ENCODE results near the gene PXDC1.
"Not testable (repeated sequence)": the region's sequence is repeated elsewhere in the genome, so short reads cannot be mapped to it uniquely, and the experiment has no call there.

PXDC1 gene

DNA sequence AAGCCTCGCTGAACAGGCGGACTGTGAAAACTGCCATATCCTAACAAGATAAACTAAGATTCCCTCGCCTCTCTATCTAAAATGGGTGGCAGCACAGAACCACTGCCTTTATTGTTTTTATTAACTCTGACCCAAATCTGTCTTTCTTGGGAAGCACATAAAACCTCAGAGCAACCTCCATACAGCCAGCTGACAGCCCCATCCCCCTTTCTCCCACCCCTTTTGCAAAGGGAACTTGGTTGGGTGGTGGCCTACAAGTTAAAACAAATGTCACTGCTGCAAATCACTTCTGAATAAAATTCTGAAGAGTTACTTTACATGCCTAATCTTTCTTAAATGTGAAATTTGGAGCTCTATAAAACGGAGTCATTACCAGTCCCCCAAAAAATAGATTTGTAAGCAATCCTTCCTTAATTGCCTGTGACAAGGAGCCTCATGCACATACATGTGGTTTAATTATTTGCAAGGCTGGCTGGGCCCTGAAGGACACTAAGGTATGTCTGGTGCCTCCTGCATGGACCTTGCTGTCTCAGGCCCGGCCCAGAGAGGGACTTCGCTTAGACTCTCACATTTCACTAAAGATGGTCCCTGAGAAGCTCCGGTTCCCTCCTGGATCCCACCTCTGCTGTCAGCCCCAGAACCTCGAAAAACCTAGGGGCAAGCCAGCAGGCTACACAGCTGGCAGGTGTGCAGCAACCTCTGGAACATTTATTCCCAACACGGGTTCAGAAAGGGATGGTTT, 21.7 kb downstream of the PXDC1 start:
- no peak for DNase-seq

DNA sequence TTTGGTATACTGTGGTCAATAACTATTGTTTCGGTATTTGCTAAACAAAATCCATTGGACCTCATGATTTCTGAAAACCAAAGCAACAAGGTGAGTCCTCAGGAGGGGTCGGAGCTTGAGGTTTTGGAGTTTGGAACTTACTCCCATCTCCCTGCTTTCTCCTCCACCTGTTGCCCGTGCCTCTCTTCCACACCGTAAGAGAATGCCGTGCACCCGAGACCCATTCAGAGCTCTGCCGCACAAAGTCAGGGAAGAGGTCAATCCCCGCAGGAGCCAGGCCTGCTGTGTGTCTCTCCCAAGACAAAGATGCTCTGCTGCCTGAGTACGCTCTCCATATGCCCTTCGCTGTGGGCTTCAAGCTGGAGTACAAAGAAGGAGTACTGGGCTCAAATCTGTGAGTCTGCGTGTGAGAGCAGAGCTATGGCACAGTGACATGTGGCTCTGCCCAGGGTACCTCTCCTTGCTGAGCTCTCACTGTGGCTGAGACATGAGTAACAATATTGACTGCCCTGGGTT, 23.9 kb downstream of the PXDC1 start:
- no peak for DNase-seq

DNA sequence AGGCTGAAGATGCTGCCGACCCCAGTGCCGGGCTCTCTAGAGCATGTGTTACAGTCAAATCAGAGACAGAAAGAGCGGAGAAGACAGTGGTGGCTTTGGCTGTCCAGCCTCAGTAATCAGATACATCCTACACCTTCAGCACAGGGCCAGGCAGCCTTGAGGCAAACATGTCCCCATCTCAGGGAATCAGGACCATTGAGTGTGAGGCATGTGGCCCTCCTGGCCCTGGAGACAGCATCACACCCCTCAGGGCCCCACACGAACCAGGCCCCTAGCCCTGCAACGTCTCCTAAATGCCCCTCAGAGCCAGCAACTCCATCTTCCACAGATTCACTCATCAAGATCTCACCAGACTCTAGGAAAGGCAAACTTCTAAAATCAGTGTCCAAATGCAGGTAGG, 24.5 kb downstream of the PXDC1 start:
- no peak for DNase-seq

DNA sequence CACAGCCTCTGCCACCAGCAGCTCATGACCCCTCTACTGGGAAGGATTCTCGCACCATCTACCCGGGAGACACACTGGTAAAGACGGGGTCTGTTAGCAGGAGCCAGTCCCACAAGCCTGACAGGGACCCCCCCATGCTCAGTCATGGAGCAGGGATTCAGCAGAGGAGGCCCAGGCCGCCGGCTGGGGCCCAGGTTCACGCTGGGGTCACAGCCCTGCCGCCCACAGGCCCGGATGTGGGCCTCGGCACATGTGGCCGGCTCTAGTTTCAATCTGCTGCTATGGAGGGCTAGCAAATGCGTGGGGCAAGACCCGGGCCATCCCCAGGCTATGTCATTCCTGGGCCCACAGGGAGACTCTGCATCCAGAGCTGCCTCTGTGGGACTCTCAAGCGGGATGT, 25.1 kb downstream of the PXDC1 start:
- DNase-seq, result no peak

DNA sequence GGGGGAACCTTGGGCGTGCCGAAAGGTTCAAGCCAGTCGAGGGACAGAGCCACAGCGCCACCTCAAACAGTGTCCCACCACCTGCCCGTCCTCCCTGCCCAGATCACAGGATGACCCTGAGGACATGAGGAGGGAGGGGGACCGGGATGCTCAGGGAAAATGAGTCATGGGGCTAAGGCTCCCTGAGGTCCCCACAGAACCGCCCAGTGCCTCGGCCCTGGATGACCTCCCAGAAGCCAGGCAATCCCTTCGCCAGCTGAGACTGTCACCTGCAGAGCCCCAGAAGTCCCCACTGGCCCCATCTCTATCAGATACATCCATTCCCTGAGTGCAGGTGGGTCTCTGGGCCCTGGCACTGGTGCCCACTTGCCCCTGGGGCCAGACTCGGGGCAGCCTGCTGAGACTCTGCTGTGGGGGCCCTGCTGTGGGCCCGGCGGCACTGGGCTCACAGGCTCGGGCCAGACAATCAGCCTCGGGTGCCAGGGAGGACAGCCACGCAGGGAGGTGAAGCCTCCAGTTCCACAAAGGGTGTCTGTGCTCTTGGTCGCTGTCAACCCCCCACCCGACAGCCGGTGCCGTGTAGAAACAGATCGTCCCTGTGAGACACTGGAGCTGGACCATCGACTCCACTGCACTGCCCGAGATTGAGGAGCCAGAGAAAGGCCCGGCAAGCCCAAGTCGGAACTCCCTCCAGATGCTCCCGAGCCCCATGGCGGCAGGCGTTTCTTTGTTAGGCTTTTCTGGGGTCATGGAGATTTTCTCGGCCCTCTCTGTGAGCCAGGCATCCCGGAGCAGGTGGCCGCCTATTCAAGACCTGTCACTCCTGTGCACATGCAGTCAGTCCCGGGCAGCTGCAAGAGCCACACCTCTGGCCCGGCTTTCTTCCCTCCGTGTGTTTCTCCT, 26.1 kb downstream of the PXDC1 start:
- DNase-seq, result no peak

DNA sequence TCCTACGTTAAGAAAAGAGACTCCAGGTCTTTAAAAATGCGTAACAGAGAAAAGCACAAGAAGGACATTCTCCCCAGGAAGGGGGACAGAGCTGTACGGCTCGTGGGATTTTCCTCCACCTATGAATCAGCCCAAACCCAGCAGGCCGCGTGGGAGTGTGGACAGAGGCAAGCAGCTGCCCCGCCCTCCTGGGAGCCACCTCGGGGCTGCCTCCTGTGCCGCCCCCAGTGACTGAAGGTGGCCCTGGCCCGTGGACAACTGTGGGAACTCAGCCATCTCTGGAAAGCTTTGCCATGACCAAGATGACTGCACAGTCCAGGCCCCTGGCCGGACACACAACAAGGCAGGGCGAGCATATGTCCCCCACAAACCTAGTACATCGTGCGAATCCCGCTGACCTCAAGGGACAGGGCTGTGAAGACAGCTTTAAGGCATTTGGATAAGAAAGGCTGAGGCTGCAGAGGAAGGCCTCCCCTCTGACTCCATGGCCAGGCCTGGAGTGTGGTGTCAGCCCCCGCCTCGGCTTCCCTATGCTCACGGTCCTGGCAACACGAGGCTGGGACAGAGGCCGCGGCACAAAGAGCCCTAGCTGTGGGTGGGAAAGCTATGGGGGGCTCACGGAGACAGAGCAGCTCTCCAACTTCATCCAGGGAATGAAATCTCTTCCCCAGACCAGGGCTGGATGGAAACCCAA, 26.9 kb downstream of the PXDC1 start:
- no peak for DNase-seq

DNA sequence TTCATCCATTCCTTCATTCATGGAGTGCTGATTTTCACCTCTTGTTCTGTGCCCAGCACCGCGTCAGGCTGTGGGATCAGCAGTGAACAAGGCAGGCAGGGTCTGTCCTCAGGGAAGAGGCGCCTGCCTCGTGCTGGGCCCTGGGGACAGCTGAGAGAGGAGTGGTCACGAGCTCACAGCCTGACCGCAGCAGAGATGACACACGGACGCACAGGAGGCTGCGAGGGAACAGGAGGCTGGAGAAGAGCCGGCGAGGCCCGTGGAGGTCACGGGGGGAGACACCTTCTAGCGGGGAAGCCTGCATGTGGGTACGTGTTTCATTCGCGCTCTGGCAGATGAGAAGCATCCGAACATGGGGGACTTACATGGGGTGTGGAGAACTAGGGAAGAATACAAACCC, 27.5 kb downstream of the PXDC1 start:
- DNase-seq, result no peak

DNA sequence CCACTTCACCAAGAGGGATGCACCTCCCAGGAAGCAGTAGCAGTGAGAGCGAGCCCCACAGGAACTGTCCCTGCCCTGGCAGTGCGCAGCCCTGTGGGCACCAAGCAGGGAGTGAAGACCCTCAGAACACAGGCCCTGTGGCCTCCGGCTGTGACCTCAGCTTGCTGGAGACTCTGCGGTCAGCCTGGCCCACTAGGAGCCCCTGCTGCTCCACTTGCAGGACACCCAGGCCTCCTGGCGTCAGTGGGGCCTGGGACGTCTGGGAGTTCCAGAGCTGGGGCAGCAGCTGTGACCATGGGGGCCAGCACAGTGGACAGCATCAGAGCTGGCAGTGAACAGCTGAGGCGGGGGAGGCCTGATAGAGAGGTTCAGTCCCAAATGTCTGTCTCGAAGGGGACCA, 28.3 kb downstream of the PXDC1 start:
- DNase-seq, result no peak

DNA sequence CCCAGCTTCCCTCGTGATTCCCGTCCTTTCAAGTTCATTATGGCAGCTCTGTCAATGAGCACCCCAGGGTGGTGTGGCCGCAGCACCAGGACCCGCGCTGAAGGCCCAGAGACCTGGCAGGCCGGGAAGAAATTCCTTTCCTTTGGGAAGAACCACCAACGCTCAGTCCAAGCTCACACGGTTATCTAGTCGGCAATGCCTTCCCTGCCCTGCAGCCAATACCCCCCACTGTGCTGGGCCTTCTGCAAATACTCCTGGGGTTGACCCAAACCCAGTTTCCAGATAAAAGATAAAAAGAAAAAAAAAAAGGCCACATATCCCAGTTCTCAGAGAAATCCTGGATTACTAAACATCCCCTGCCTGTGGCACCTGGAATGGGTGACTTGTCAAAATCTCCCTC, 28.7 kb downstream of the PXDC1 start:
- no peak for DNase-seq

DNA sequence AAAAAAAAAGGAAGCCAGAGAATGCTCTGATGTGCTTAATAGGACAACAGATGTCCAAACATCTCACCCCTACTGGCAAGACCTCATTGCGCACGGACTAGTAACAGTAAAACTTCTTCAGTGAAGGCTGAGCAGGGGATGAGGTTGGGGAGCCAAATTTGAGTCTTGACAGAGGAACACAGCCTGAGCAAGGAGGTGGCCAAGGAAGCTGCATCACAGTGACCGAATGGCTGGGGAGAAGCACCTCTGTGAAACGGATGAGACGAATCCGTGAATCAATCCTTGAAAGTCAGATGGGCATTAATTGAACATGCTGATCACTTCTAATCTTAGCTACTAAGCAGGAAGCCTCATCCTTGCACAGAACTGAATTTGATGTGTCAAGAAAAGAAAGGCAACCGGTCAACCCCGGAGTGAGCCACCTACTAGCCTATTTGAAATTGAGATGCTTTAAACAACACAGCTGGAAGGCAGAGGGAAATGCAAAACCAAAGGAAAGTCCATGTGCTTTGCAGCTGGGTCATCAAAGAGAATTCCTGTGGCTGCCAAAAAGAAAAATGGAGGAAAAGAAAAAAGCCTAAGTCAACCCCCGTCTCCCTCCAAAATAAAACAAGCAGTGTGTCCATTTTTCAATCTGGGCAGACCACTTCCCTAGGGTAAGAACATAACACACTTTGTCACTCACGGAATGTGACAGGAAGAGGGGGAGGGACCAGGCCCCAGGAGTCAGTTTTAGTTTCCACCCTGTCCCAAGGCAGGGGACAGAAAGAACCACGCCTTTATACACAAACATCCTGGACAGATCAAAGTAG, 29.5 kb downstream of the PXDC1 start:
- peak; percentile 58 for DNase-seq

DNA sequence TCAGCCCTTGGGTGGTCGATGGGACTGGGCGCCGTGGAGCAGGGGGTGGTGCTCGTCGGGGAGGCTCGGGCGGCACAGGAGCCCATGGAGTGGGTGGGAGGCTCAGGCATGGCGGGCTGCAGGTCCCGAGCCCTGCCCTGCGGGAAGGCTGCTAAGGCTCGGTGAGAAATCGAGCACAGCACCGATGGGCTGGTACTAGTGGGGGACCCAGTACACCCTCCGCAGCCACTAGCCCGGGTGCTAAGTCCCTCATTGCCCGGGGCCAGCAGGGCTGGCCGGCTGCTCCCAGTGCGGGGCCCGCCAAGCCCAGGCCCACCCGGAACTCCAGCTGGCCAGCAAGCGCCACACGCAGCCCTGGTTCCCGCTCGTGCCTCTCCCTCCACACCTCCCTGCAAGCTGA, 30.7 kb downstream of the PXDC1 start:
- DNase-seq, result not testable (repeated sequence)

DNA sequence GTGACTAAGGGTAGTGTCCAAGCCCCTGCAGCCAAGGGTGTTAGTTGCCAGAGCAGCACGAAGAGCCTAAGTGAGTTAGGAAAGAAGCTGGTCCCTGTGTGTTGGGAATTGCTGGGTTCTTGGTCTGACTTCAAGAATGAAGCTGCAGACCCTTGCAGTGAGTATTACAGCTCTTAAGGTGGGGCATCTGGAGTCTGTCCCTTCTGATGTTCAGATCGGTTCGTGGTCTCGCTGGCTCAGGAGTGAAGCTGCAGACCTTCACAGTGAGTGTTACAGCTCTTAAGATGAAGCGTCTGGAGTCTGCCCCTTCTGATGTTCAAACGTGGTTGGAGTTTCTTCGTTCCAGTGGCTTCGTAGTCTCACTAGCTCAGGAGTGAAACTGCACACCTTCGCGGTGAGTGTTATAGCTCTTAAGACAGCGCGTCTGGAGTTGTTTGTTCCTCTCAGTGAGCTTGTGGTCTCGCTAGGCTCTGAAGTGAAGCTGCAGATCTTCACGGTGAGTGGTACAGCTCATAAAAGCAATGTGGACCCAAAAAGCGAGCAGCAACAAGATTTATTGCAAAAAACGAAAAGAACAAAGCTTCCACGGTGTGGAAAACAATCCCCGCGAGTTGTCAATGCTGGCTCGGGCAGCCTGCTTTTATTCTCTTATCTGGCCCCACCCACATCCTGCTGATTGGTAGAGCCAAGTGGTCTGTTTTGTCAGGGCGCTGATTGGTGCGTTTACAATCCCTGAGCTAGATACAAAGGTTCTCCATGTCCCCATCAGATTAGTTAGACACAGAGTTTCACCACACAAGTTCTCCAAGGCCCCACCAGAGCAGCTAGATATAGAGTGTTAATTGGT, 31.8 kb downstream of the PXDC1 start:
- no peak for DNase-seq

DNA sequence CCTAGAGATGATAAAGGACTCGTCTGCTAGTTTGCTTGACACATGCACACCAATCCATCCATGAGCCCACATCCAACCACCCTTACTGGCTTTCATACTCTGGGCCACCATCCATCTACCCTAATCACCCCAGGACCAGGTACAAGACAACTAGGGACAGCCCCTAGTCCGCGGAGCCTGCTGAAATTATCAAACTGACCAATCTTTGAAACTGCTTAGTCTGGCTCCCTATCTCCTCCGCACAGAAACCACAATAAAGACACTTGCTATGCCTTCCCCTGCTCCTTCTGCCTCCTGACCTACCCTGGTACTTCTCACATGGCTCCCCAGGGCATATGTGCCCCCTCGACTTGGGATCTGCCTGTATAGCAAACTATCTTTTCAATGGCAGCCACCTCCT, 33.1 kb downstream of the PXDC1 start:
- no peak for DNase-seq

DNA sequence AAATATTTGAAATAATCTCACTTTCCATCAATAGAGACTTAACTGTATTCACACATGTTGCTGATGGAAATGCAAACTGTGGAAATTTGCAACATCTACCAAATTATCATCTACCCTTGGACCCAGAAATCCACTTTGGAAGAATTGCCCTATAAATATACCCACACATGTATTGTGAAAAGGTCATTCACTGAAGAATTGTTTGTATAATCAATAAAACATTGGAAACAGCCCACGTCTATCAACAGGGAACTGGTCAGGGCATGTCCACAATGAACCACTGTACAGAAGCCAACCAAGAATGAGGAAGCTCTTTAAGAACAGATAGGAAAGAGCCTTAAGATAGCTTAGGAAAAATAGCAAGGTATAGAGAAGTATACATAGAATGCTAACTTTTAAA, 36.2 kb downstream of the PXDC1 start:
- no peak for DNase-seq

DNA sequence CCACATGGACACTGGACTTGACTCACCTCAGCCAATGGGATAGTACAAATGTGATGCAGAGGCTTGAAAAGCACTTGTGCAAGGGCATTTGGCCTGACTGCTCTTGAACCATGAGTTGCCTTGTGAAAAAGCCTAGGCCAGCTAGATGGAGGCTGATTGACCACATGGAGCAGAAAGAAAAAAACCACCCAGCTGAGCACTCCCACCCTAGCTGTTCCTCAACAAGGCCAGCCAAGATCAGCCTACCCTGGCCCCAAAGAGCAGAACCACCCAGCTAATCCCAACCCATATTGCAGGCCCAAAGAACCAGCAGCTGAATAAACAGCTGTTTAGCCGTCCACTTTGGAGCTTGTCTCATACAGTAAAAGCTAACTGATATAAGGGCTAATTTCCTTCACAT, 36.7 kb downstream of the PXDC1 start:
- no peak for DNase-seq

DNA sequence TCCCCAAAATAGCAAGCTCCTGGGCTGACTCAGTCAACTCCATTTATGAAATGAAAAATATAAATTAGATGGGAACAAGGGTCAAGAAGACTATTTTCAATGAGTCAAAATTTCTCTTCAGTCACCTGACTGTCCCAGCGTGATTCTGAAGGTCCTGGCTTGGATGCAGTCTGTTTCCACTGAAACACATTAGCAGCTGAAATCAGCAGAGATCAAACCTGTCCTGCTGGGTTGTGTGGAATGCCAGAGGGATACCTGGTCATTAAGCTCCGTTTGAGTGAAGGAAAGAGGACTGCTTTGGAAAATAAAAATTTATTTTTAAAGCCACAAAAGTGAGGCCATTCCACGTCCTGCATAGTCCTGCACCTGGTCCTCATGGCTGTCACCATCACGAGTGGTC, 37.4 kb downstream of the PXDC1 start:
- DNase-seq, result no peak

DNA sequence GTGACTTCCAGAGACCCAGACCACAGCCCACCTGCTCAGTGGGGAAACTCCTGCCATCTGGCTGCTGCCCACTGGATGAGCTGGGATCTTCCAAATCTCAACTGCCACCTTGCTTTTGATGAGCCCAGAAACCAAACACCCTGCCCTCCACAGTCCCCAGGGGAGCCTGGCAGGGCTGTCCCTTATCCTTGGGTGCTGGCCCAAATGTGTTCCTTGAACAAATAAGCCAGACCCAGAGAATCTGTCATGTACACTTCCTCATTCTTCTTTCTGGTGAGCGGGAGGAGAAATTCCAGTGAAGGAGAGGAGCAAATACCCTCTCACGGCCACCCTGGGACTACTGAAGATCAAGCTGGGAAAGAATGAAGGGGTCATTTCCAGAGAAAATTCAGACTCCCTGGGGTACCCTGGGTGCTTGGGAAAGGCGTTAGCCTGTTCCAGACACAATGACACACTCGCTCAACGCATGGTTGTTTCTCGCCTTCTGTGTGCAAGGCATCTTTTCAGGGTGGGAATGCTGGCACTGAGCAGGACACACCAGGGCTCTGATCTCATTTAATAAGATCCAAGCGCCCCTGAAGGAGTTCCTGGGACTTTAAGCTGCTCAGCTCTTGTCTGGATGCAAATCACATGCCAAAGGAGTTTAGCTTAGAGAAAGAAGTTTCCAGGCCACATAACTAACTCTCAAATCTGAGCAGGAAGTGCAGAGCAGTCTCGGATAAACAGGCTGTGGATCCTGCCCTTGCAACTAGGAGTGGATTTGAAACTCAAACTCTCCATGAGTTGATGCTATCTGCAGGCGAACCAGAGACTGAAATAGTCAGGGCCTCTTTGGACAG, 38.5 kb downstream of the PXDC1 start:
- no peak for DNase-seq

DNA sequence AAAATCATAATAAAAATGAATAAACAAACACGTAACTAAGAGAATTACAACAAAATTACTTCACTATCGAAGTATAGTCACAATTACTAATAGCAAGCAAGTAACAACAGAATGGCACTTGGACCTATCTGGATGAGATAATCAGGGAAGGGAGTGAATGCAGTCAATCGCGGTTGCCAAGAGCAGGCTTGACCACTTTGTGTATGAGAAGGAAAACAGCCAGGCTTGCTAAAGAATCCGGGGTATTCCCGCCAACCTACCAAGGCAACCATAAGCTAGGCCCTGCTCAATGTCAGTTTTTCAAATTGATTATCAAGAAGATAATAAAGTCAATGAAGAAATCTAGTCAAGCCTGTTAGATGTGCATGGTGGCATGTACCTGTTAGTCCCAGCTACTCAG, 39.7 kb downstream of the PXDC1 start:
- no peak for DNase-seq

DNA sequence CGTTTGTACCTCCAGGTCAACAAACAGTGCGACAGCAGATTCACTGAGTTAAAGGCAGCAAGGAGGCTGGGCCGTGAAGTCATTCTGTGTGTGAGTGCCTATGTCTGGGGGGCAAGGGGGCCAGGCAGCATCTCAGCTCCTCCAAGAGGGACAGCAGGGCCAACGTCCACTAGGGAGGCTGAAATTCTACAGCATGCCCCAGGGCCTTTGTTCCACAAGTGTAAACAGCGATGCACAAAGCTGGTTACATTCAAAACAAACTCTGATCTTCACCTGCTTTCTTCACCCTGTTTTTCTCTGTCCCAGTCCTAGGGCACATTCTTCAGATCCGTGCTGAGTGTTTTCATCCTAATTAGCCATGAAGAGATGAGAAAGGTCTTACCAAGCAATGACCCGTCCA, 41.1 kb downstream of the PXDC1 start:
- no peak for DNase-seq

DNA sequence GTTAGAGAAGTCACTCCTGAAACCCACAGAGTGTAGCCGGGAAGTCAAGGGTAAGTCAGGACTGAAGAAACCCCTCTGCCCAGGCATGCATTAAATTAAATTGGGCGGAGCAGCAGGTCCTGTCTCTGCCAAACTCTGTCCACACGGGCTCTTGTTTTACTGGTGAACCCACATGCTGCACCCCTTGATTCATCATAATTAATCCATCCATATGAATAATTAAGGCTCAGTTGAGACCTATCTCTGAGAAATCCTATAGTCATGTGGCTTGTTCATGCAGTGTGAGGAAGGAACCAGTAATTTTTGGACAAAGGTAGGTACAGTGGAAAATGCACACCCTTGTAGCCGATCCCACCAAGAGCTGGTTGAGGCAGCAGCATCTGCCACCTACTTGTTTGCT, 43.0 kb downstream of the PXDC1 start:
- no peak for DNase-seq

Data from fibroblast of skin of right biceps (primary cell).